Erythroblast (primary cell): ENCODE data around the gene SOST.
A peak's percentile ranks its signal among the peaks of the same experiment; 100 is the strongest.

Source experiments
- DNase-seq, 2 experiments: peaks; one replicate each; lab custom pipeline; 2025; lab: John Stamatoyannopoulos, UW
- GATA1 ChIP-seq: IDR thresholded peaks from 2 replicates; pipeline ENCODE4 v1.6.1; 2011; ENCODE audit warnings: low read depth, mild to moderate bottlenecking, control low read depth, low read length, moderate library complexity
- POLR2A ChIP-seq: IDR thresholded peaks from 2 replicates; pipeline ENCODE4 v1.6.1; 2011; ENCODE audit warnings: mild to moderate bottlenecking, low read length

Gene SOST

GRCh38 chr17:43720311-43721060, 38.1 kb downstream of the SOST start:
- DNase-seq, result peak; percentile 68 to 71
- TF ChIP-seq GATA1, result no peak
- peak; percentile 35 for TF ChIP-seq POLR2A

GRCh38 chr17:43719578-43719977, 39.0 kb downstream of the SOST start:
- TF ChIP-seq POLR2A, result no peak
- TF ChIP-seq GATA1, result no peak
- DNase-seq, result peak in 1 of 2 experiments; percentile 5

GRCh38 chr17:43718544-43718943, 40.0 kb downstream of the SOST start:
- no peak for TF ChIP-seq POLR2A
- TF ChIP-seq GATA1, result no peak
- DNase-seq, result no peak

- DNase-seq, result no peak
- TF ChIP-seq POLR2A (no peak), GATA1 (no peak)
These were observed 40.7 kb downstream of the SOST start for GRCh38 chr17:43717913-43718312.

- TF ChIP-seq POLR2A (no peak), GATA1 (no peak)
- DNase-seq, result no peak
These were observed 44.0 kb downstream of the SOST start for GRCh38 chr17:43714465-43715149.

GRCh38 chr17:43713494-43714162, 45.0 kb downstream of the SOST start:
- no peak for DNase-seq
- TF ChIP-seq POLR2A (no peak), GATA1 (no peak)

GRCh38 chr17:43712397-43712796, 46.2 kb downstream of the SOST start:
- no peak for TF ChIP-seq GATA1
- no peak for TF ChIP-seq POLR2A
- DNase-seq, result no peak

- TF ChIP-seq POLR2A (no peak), GATA1 (no peak)
- no peak for DNase-seq
These were observed 48.5 kb downstream of the SOST start for GRCh38 chr17:43710101-43710500.

- DNase-seq, result no peak
- TF ChIP-seq GATA1, result no peak
- TF ChIP-seq POLR2A, result no peak
These were observed 49.4 kb downstream of the SOST start for GRCh38 chr17:43709210-43709609.

- TF ChIP-seq POLR2A (no peak), GATA1 (no peak)
- DNase-seq, result no peak
These were observed 51.4 kb downstream of the SOST start for GRCh38 chr17:43707184-43707583.

GRCh38 chr17:43706235-43706634, 52.4 kb downstream of the SOST start:
- TF ChIP-seq POLR2A, result no peak
- TF ChIP-seq GATA1, result no peak
- no peak for DNase-seq
